AG09319 (cell line): ENCODE results near the gene PRDM1.

Experiments
- DNase-seq: peaks from one replicate; pipeline ENCODE4 v3.0.0-alpha.2; 2010; ENCODE audit warnings: low read depth; ENCODE audit errors: extremely low read depth
- TF ChIP-seq, protein P1 (sequence below): IDR thresholded peaks from 2 replicates; pipeline ENCODE4 v1.5.1; 2011; ENCODE audit warnings: low read depth, mild to moderate bottlenecking, inconsistent platforms, low read length, moderate library complexity

Gene PRDM1

DNA sequence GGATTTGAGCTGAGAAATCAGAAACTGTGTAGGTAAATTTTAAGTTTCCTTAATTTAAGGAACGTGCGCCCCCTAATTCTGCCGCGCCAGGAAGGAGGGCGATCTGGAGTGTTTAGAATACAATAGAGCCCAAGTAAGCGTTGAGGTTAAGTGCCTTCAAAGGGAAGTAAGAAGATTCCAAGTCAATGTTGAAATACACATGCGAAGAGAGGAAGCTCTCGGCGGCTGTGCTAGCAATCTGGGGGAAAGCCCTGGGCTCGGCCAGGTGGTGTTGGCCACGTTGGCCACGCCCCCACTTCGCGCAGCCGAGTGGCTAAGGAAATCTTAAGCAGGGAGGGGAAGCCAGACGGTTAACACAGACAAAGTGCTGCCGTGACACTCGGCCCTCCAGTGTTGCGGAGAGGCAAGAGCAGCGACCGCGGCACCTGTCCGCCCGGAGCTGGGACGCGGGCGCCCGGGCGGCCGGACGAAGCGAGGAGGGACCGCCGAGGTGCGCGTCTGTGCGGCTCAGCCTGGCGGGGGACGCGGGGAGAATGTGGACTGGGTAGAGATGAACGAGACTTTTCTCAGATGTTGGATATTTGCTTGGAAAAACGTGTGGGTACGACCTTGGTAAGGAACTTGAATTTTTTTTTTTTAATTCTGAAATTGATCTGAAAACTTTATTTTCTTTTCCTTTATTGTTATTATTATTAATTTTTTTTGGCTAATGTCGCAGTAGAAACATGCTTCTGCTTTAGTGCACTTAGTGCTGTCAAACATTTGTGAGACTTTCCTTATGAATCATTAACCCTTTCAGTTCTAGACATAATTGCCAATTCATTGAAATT, at the start of gene PRDM1:
Gene PRDM1 (plus strand): TSS at position 353 of the 830 bp plus-strand sequence. CDS start 218 bp downstream, at position 571.
- TF ChIP-seq, protein P1, sequence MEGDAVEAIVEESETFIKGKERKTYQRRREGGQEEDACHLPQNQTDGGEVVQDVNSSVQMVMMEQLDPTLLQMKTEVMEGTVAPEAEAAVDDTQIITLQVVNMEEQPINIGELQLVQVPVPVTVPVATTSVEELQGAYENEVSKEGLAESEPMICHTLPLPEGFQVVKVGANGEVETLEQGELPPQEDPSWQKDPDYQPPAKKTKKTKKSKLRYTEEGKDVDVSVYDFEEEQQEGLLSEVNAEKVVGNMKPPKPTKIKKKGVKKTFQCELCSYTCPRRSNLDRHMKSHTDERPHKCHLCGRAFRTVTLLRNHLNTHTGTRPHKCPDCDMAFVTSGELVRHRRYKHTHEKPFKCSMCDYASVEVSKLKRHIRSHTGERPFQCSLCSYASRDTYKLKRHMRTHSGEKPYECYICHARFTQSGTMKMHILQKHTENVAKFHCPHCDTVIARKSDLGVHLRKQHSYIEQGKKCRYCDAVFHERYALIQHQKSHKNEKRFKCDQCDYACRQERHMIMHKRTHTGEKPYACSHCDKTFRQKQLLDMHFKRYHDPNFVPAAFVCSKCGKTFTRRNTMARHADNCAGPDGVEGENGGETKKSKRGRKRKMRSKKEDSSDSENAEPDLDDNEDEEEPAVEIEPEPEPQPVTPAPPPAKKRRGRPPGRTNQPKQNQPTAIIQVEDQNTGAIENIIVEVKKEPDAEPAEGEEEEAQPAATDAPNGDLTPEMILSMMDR = no peak; the same call in 1 of the 2 replicates

DNA sequence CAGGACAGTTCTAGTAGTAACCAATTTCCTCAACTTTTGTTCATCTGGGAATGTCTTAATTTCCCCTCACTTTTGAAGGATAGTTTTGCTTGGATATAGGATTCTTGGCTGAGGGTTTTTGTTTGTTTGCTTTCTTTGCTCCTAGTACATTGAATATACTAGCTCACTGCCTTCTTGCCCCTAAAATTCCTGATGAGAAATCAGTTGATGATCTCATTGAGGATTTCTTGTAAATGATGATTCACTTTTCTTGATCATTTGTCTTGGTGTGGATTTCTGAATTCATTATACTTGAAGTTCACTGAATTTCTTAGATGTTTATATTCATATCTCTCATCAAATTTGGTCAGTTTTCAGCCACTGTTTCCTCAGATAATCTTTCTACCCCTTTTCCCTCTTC, 49.1 kb upstream of the PRDM1 start:
- TF ChIP-seq, protein P1 = no peak
- DNase-seq = no peak

More for the DNA sequence above, at the start of gene PRDM1:
- no peak for DNase-seq

GRCh38 chr6:106039897-106040592, 46.1 kb upstream of the PRDM1 start:
- TF ChIP-seq, protein P1 = no peak
- DNase-seq = no peak

GRCh38 chr6:106044151-106044550, 42.0 kb upstream of the PRDM1 start:
- TF ChIP-seq, protein P1 = no peak
- no peak for DNase-seq

- no peak for DNase-seq
- TF ChIP-seq, protein P1 = no peak
These were observed 41.1 kb upstream of the PRDM1 start for GRCh38 chr6:106045077-106045476.

DNA sequence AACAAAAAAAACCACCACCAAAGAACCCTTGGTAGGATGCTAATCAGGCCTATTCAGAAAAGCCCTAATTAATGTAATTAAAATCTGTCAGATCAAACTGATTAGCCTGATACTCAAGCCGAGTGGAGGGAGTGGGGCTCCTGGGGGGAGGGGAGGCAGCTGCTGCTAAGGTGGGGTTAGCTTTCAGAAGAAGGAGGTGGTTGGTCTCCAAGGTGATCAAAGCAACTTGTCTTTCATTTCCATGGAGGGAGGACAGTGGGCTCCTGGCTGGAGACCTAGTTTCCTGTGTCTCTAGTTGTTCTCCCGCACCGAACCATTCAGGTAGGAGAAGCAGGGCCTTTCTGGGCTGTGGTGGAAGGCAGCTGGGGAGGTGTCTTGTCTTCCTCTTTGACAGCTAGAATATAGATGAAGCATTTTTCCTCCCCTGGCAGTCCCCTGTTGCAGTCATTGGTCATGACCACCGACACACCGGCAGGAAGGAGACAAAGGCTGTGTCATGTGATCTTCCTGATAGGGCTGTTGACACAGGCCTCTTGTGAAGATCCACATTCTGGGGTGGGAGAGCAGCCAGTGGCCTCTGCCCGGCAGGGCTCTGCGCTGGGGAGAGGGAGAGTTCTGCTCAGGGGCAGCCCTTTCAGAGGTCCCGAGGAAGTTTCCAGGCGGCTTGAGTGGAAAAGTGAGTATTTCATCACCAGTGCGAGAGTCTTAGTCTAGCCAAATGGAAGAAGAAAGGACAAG, 39.9 kb upstream of the PRDM1 start:
- DNase-seq = no peak
- TF ChIP-seq, protein P1 = no peak
